Kidney tubule cell (primary cell): ENCODE data around the gene NRP2.

Experiments
- DNase-seq: peaks from one replicate; pipeline ENCODE4 v3.0.0-alpha.2; 2018; ENCODE audit warnings: low spot score

The NRP2 gene

GRCh38 chr2:205808486-205809121 is 126.3 kb downstream of the NRP2 start:
- DNase-seq: peak; percentile 26

GRCh38 chr2:205811387-205811786 is 129.1 kb downstream of the NRP2 start:
- DNase-seq: no peak

GRCh38 chr2:205814039-205814364 is 131.7 kb downstream of the NRP2 start:
- DNase-seq: peak; percentile 36

GRCh38 chr2:205815673-205816072 is 133.4 kb downstream of the NRP2 start:
- no peak for DNase-seq

GRCh38 chr2:205816268-205816667 is 134.0 kb downstream of the NRP2 start:
- no peak for DNase-seq

GRCh38 chr2:205822579-205822978 is 140.3 kb downstream of the NRP2 start:
- peak; percentile 66 for DNase-seq

GRCh38 chr2:205827809-205828365 is 145.6 kb downstream of the NRP2 start:
- no peak for DNase-seq

- no peak for DNase-seq
Observed at GRCh38 chr2:205833864-205834263, 151.6 kb downstream of the NRP2 start.

- DNase-seq: no peak
Observed at GRCh38 chr2:205834796-205835195, 152.5 kb downstream of the NRP2 start.

GRCh38 chr2:205835251-205835791 is 153.0 kb downstream of the NRP2 start:
- DNase-seq: no peak

GRCh38 chr2:205835923-205836322 is 153.6 kb downstream of the NRP2 start:
- no peak for DNase-seq

GRCh38 chr2:205836477-205837221 is 154.3 kb downstream of the NRP2 start:
- DNase-seq: peak; percentile 34

GRCh38 chr2:205837663-205838062 is 155.4 kb downstream of the NRP2 start:
- DNase-seq: no peak

- DNase-seq: no peak
Observed at GRCh38 chr2:205845446-205845845, 163.1 kb downstream of the NRP2 start.
